WERI-Rb-1 (cell line): ENCODE measurements around the gene DPH1.
A peak's percentile ranks its signal among the peaks of the same experiment; 100 is the strongest.

Source experiments
- DNase-seq: peaks from one replicate; pipeline ENCODE4 v3.0.0-alpha.2; 2020
- H3K27ac ChIP-seq: fragments of 250-450 bp; sonication (Bioruptor Pico); 2 replicates; pipeline ENCODE4 v1.5.1; 2020; ENCODE audit warnings: mild to moderate bottlenecking, moderate library complexity
- H3K27me3 ChIP-seq: fragments of 250-450 bp; sonication (Bioruptor Pico); 2 replicates; pipeline ENCODE4 v1.5.1; 2021; ENCODE audit warnings: mild to moderate bottlenecking, low read depth, moderate library complexity; ENCODE audit not compliant: insufficient read depth, severe bottlenecking
- H3K36me3 ChIP-seq: fragments of 250-450 bp; sonication (Bioruptor Pico); 2 replicates; pipeline ENCODE4 v1.5.1; 2020; ENCODE audit warnings: mild to moderate bottlenecking, moderate library complexity
- H3K4me3 ChIP-seq: 2 replicates; pipeline ENCODE4 v1.5.1; 2011; ENCODE audit warnings: low read depth, mild to moderate bottlenecking, control low read depth, low read length
- H3K9me3 ChIP-seq: fragments of 250-450 bp; sonication (Bioruptor Pico); 2 replicates; pipeline ENCODE4 v1.5.1; 2021; ENCODE audit warnings: mild to moderate bottlenecking, moderate library complexity; ENCODE audit not compliant: severe bottlenecking
- CTCF ChIP-seq: IDR thresholded peaks from 2 replicates; pipeline ENCODE4 v1.5.1; 2011; ENCODE audit warnings: low read depth, mild to moderate bottlenecking, control low read depth, inconsistent platforms, low read length

DPH1 gene

GRCh38 chr17:2071024-2071385 is 41.1 kb downstream of the DPH1 start:
- Histone ChIP-seq H3K4me3 (no peak overlapping the region), H3K36me3 (peaks cover 25% of the 10 kb centered on the region), H3K9me3 (no peaks in the 10 kb centered on the region), H3K27ac (no peak overlapping the region), H3K27me3 (no peaks in the 10 kb centered on the region)
- DNase-seq = no peak
- no peak for TF ChIP-seq CTCF

GRCh38 chr17:2071455-2072281 is 41.7 kb downstream of the DPH1 start:
- Histone ChIP-seq H3K4me3 (no peak overlapping the region), H3K36me3 (peaks cover 24% of the 10 kb centered on the region), H3K27ac (no peak overlapping the region), H3K27me3 (no peaks in the 10 kb centered on the region), H3K9me3 (no peaks in the 10 kb centered on the region)
- no peak for DNase-seq
- no peak for TF ChIP-seq CTCF

DNA sequence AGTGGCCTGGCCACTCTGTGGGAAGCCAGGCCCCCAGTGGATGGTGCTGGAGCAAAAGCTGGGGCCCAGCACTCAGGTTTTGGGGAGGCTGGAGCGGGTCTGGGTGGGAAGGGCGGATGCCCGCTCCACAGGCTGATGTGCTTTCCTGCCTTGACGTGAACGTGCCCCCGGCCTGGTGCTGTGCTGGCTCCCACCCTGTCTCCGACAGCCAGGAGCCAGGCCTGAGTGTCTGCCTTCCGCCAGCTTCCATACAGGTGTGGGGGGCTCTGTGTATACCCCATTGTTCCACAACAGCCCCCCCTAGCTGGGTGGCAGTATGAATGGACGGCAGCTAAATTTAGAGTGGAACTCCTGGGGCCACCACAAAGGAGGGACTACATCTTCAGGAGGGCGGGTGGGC is 45.0 kb downstream of the DPH1 start:
- Histone ChIP-seq H3K36me3 (peaks cover 43% of the 10 kb centered on the region), H3K4me3 (no peak overlapping the region), H3K9me3 (no peaks in the 10 kb centered on the region), H3K27me3 (no peaks in the 10 kb centered on the region), H3K27ac (no peak overlapping the region)
- no peak for TF ChIP-seq CTCF
- DNase-seq = no peak

GRCh38 chr17:2075336-2076086 is 45.6 kb downstream of the DPH1 start:
- Histone ChIP-seq H3K27me3 (no peaks in the 10 kb centered on the region), H3K36me3 (peaks cover 49% of the 10 kb centered on the region), H3K4me3 (no peak overlapping the region), H3K27ac (peak overlapping the region; percentile 2; the same call in 1 of the 2 replicates), H3K9me3 (no peaks in the 10 kb centered on the region)
- no peak for DNase-seq
- TF ChIP-seq CTCF = no peak

DNA sequence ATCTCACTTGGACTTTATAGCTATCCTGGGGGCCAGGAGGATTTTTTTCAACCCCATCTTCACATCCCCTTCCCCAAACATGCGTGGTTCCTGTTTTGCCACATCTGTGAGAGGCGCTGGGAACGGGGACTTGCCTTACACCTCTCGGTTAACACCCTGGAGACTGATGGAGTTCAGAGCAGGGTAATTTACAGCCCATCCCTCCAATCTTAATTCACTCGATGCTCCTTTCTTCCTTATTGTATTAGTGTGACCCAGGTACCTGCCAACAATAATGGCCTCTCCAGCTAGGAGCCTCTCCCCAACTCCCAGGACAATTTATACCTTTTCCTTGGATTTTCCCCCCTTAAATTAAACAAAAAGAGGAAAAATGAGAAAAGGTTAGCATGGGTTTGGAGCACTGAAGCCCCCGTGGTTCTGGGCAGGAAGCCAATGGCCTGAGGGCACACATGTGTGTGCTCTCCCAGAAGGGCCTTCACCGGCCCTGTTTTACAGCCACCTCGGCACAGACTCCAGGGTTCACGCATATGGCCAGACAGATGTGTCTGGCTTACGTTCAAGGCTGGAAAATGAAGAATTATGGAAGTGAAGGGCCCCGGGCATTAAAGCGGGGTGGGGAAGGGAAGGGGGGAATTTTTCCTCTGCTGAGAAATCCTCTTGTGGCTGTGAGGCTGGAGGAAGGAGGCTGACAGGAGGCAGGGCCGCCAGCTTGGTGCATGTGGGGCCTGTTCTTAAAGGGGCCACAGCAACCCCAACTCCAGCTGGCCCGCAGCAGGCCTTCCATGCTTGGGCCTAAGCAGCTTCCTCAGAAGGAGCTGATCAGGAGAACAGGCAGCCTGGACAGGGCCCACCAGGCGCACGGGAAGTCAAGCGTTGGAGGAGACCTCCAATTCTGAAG is 46.4 kb downstream of the DPH1 start:
- no peak for TF ChIP-seq CTCF
- no peak for DNase-seq
- Histone ChIP-seq H3K36me3 (peaks cover 57% of the 10 kb centered on the region), H3K27me3 (no peaks in the 10 kb centered on the region), H3K9me3 (no peaks in the 10 kb centered on the region), H3K4me3 (no peak overlapping the region), H3K27ac (peak overlapping the region; percentile 65)
